Measurements from ENCODE around the gene GABBR2.

The GABBR2 gene

GRCh38 chr9:98530275-98530674, 178.5 kb downstream of the GABBR2 start:
- Histone ChIP-seq H3K9me3 (ENCODE audit: control insufficient read depth, low read length) (no peaks in the 10 kb centered on the region), H3K27me3 (ENCODE audit: control insufficient read depth, insufficient read depth, low read length) (no peaks in the 10 kb centered on the region), H3K4me2 (ENCODE audit: low read length) (no peak overlapping the region), H3K36me3 (ENCODE audit: control insufficient read depth, insufficient read depth, low read length) (no peaks in the 10 kb centered on the region), H2AFZ (no peak overlapping the region), H3K4me1 (no peaks in the 10 kb centered on the region), H3K27ac (no peak overlapping the region), H3K79me2 (no peaks in the 10 kb centered on the region), H3K4me3 (ENCODE audit: low read depth, low read length) (no peak overlapping the region), H3K9ac (no peak overlapping the region)
- TF ChIP-seq CTCF (IDR thresholded peaks at IDR 0.05) = no peak

- Histone ChIP-seq H3K79me2 (no peaks in the 10 kb centered on the region), H3K4me2 (ENCODE audit: low read length) (no peak overlapping the region), H3K9me3 (ENCODE audit: control insufficient read depth, low read length) (no peaks in the 10 kb centered on the region), H3K27me3 (ENCODE audit: control insufficient read depth, insufficient read depth, low read length) (no peaks in the 10 kb centered on the region), H2AFZ (no peak overlapping the region), H3K4me3 (ENCODE audit: low read depth, low read length) (no peak overlapping the region), H3K27ac (no peak overlapping the region), H3K4me1 (no peaks in the 10 kb centered on the region), H3K9ac (no peak overlapping the region), H3K36me3 (ENCODE audit: control insufficient read depth, insufficient read depth, low read length) (no peaks in the 10 kb centered on the region)
- TF ChIP-seq CTCF (IDR thresholded peaks at IDR 0.05) = no peak
Observed at GRCh38 chr9:98529841-98530240, 178.9 kb downstream of the GABBR2 start.

- Histone ChIP-seq H3K9me3 (ENCODE audit: control insufficient read depth, low read length) (no peaks in the 10 kb centered on the region), H3K4me2 (ENCODE audit: low read length) (no peak overlapping the region)
Observed at GRCh38 chr9:98523231-98523901, 185.4 kb downstream of the GABBR2 start.

GRCh38 chr9:98522487-98522886, 186.2 kb downstream of the GABBR2 start:
- Histone ChIP-seq H3K4me2 (ENCODE audit: low read length) (no peak overlapping the region), H3K27me3 (ENCODE audit: control insufficient read depth, insufficient read depth, low read length) (no peaks in the 10 kb centered on the region), H3K36me3 (ENCODE audit: control insufficient read depth, insufficient read depth, low read length) (no peaks in the 10 kb centered on the region), H2AFZ (no peak overlapping the region), H3K27ac (no peak overlapping the region), H3K4me1 (no peaks in the 10 kb centered on the region), H3K9me3 (ENCODE audit: control insufficient read depth, low read length) (no peaks in the 10 kb centered on the region), H3K9ac (no peak overlapping the region), H3K79me2 (no peaks in the 10 kb centered on the region), H3K4me3 (ENCODE audit: low read depth, low read length) (no peak overlapping the region)
- no peak for TF ChIP-seq CTCF (IDR thresholded peaks at IDR 0.05)

More at GRCh38 chr9:98523231-98523901, 185.4 kb downstream of the GABBR2 start:
- Histone ChIP-seq H3K27me3 (ENCODE audit: control insufficient read depth, insufficient read depth, low read length) (no peaks in the 10 kb centered on the region), H2AFZ (no peak overlapping the region), H3K36me3 (ENCODE audit: control insufficient read depth, insufficient read depth, low read length) (no peaks in the 10 kb centered on the region), H3K79me2 (no peaks in the 10 kb centered on the region), H3K4me3 (ENCODE audit: low read depth, low read length) (no peak overlapping the region), H3K27ac (no peak overlapping the region), H3K4me1 (no peaks in the 10 kb centered on the region), H3K9ac (no peak overlapping the region)
- no peak for TF ChIP-seq CTCF (IDR thresholded peaks at IDR 0.05)

GRCh38 chr9:98521141-98521540, 187.6 kb downstream of the GABBR2 start:
- Histone ChIP-seq H3K36me3 (ENCODE audit: control insufficient read depth, insufficient read depth, low read length) (no peaks in the 10 kb centered on the region), H3K4me2 (ENCODE audit: low read length) (no peak overlapping the region), H2AFZ (no peak overlapping the region), H3K79me2 (no peaks in the 10 kb centered on the region), H3K4me1 (no peaks in the 10 kb centered on the region), H3K9me3 (ENCODE audit: control insufficient read depth, low read length) (no peaks in the 10 kb centered on the region), H3K27ac (no peak overlapping the region), H3K27me3 (ENCODE audit: control insufficient read depth, insufficient read depth, low read length) (no peaks in the 10 kb centered on the region), H3K4me3 (ENCODE audit: low read depth, low read length) (no peak overlapping the region), H3K9ac (no peak overlapping the region)
- no peak for TF ChIP-seq CTCF (IDR thresholded peaks at IDR 0.05)
